ENCODE data around the gene PPIA. TPM values are rescaled to one million over a fixed set of nuclear protein-coding genes. Genes with fewer than 3 reads are reported as not detected.

PPIA gene
- polyA plus RNA-seq, 1 of the 3 experiments (the other 2 are of a cell fraction) = 6,267 TPM

GRCh38 chr7:44769776-44770294, 26.6 kb upstream of the PPIA start:
- POLR2A ChIA-PET = no interaction called here
- 62% methylated on average over 10 of the region's 10 CpGs for WGBS (ENCODE audit: low lambda C conversion rate)
- H3K4me3 ChIP-seq (ENCODE audit: low read depth in 2 of 2, low read length in 1 of 2) = no peak overlapping the region
- H3K9ac ChIP-seq = no peak overlapping the region
- no peaks in the 10 kb centered on the region for H3K9me2 ChIP-seq
- peaks cover 11% of the 10 kb centered on the region for H3F3A ChIP-seq (replicated peaks; ENCODE audit: insufficient read depth)
- no peaks in the 10 kb centered on the region for H3K27me3 ChIP-seq (ENCODE audit: insufficient read depth)
- 0 out of 4 replicates have a peak overlapping the region, but pooled peaks of 1 of the 2 experiments have one; percentile 17 for H3K27ac ChIP-seq (ENCODE audit: low read depth in 2 of 2, low read length in 1 of 2)
- no peak overlapping the region for H2AFZ ChIP-seq (ENCODE audit: low read depth)
- CTCF ChIA-PET = interaction anchor here (1.2 kb wide), 1 partner anchor 21 kb away, joined by 4 read pairs; no protein-coding TSS in a partner anchor
- no peak for DNase-seq
- H3K79me2 ChIP-seq (ENCODE audit: insufficient read depth) = no peaks in the 10 kb centered on the region
- peaks cover 7 to 30% of the 10 kb centered on the region in 2 experiments; a peak in 2 of 4 replicates for H3K4me1 ChIP-seq (ENCODE audit: control insufficient read depth in 1 of 2, insufficient read depth in 2 of 2, low read depth in 1 of 2, low read length in 1 of 2)
- TF ChIP-seq TAF1 (IDR thresholded peaks at IDR 0.05; ENCODE audit: borderline replicate concordance, low read depth, low read length) (no peak), NFIC (IDR thresholded peaks at IDR 0.05; ENCODE audit: borderline replicate concordance) (no peak), TCF12 (IDR thresholded peaks at IDR 0.05) (no peak), RFX5 (IDR thresholded peaks at IDR 0.05; ENCODE audit: low read length) (no peak), FOSL2 (IDR thresholded peaks at IDR 0.05; ENCODE audit: borderline replicate concordance, low read depth) (0 out of 2 replicates have a peak, but pooled peaks have one; percentile 14), TEAD4 (IDR thresholded peaks at IDR 0.05; ENCODE audit: borderline replicate concordance, insufficient read depth) (0 out of 2 replicates have a peak, but pooled peaks have one; percentile 18), SMC3 (IDR thresholded peaks at IDR 0.05; ENCODE audit: low read depth, low read length) (no peak), RAD21 (IDR thresholded peaks at IDR 0.05; ENCODE audit: low read length) (no peak), POLR2AphosphoS5 (IDR thresholded peaks at IDR 0.05; ENCODE audit: low read depth, low read length) (peak; percentile 18; the same call in 1 of the 2 replicates), ZBTB33 (IDR thresholded peaks at IDR 0.05; ENCODE audit: borderline replicate concordance, low read depth) (no peak), GABPA (IDR thresholded peaks at IDR 0.05; ENCODE audit: low read depth) (no peak), NRF1 (IDR thresholded peaks at IDR 0.05; ENCODE audit: low read depth, low read length) (no peak), SIN3A (IDR thresholded peaks at IDR 0.05; ENCODE audit: borderline replicate concordance, low read depth, low read length) (no peak), JUND (IDR thresholded peaks at IDR 0.05) (peak; percentile 36; the same call in 1 of the 2 replicates), RCOR1 (IDR thresholded peaks at IDR 0.05; ENCODE audit: low read length) (no peak), CTCF (IDR thresholded peaks at IDR 0.05) (no peak), PBX3 (IDR thresholded peaks at IDR 0.05) (no peak), FOXJ3 (CRISPR knock-in tag; IDR thresholded peaks at IDR 0.05) (no peak)
- TF ChIP-seq, protein P1, sequence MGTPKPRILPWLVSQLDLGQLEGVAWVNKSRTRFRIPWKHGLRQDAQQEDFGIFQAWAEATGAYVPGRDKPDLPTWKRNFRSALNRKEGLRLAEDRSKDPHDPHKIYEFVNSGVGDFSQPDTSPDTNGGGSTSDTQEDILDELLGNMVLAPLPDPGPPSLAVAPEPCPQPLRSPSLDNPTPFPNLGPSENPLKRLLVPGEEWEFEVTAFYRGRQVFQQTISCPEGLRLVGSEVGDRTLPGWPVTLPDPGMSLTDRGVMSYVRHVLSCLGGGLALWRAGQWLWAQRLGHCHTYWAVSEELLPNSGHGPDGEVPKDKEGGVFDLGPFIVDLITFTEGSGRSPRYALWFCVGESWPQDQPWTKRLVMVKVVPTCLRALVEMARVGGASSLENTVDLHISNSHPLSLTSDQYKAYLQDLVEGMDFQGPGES (IDR thresholded peaks at IDR 0.05; ENCODE audit: low read depth, low read length) = no peak
- TF ChIP-seq, protein P2, sequence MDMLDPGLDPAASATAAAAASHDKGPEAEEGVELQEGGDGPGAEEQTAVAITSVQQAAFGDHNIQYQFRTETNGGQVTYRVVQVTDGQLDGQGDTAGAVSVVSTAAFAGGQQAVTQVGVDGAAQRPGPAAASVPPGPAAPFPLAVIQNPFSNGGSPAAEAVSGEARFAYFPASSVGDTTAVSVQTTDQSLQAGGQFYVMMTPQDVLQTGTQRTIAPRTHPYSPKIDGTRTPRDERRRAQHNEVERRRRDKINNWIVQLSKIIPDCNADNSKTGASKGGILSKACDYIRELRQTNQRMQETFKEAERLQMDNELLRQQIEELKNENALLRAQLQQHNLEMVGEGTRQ (IDR thresholded peaks at IDR 0.05; ENCODE audit: borderline replicate concordance, low read depth, low read length) = no peak
- TF ChIP-seq, protein P3, sequence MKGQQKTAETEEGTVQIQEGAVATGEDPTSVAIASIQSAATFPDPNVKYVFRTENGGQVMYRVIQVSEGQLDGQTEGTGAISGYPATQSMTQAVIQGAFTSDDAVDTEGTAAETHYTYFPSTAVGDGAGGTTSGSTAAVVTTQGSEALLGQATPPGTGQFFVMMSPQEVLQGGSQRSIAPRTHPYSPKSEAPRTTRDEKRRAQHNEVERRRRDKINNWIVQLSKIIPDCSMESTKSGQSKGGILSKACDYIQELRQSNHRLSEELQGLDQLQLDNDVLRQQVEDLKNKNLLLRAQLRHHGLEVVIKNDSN (IDR thresholded peaks at IDR 0.05; ENCODE audit: borderline replicate concordance, low read depth) = no peak
- H3K36me3 ChIP-seq (replicated peaks in 1 of 2; ENCODE audit: control insufficient read depth in 1 of 2, insufficient read depth in 2 of 2, low read length in 1 of 2) = peaks cover 9 to 31% of the 10 kb centered on the region in 2 experiments
- no peak overlapping the region for H3K4me2 ChIP-seq
- H4K20me1 ChIP-seq (ENCODE audit: insufficient read depth) = no peaks in the 10 kb centered on the region
- no peaks in the 10 kb centered on the region for H3K9me3 ChIP-seq
